SK-N-SH (cell line): ENCODE data around the gene NUDT7. TPM values are rescaled to one million over a fixed set of nuclear protein-coding genes. Genes with fewer than 3 reads are reported as not detected.

ENCODE experiments used
- CTCF ChIA-PET: fragments of 300-600, 350-600 bp; formaldehyde crosslinking; extraction: SDS; loops from one replicate; lab custom pipeline; 2021; lab: Yijun Ruan, JAX
- POLR2A ChIA-PET: fragments of 350-600 bp; sonication (Branson Sonifier 250); formaldehyde crosslinking; extraction: SDS; loops from one replicate; lab custom pipeline; 2020; ENCODE audit warnings: antibody characterized with exemption, inconsistent platforms; lab: Yijun Ruan, JAX
- DNase-seq: peaks from one replicate; pipeline ENCODE4 v3.0.0; 2012
- H2AFZ ChIP-seq: fragments of 200-600 bp; sonication (generic); 2 replicates; pipeline ENCODE4 v1.8.1; 2016; ENCODE audit warnings: antibody characterized with exemption, mild to moderate bottlenecking, low read depth
- H3F3A ChIP-seq: fragments of 200-600 bp; sonication (generic); replicated peaks from 2 replicates; pipeline ENCODE3; 2016; ENCODE audit warnings: antibody characterized with exemption, mild to moderate bottlenecking; ENCODE audit not compliant: insufficient read depth
- H3K27ac ChIP-seq, 2 experiments: fragments of 200-500 bp in 1 of 2; fragments of 200-600 bp in 1 of 2; sonication (Bioruptor generic) in 1 of 2; sonication (generic), shearing (Covaris generic) in 1 of 2; 2 replicates each; pipeline versions ENCODE4 v1.5.1 to v1.6.1; 2014 to 2016; ENCODE audit warnings: low read depth in 2 of 2, inconsistent platforms in 1 of 2, low read length in 1 of 2, mild to moderate bottlenecking in 1 of 2, mixed read lengths in 1 of 2
- H3K27me3 ChIP-seq: fragments of 200-600 bp; sonication (generic), shearing (Covaris generic); 2 replicates; pipeline ENCODE4 v1.6.1; 2016; ENCODE audit warnings: mixed run types; ENCODE audit not compliant: insufficient read depth
- H3K36me3 ChIP-seq, 2 experiments: fragments of 200-500 bp in 1 of 2; fragments of 200-600 bp in 1 of 2; sonication (Bioruptor generic) in 1 of 2; sonication (generic) in 1 of 2; replicated peaks in 1 of 2; 2 replicates each; pipeline versions ENCODE3 to v1.5.1; 2014 to 2016; ENCODE audit warnings: low read length in 1 of 2, mild to moderate bottlenecking in 1 of 2; ENCODE audit not compliant: insufficient read depth in 2 of 2, control insufficient read depth in 1 of 2
- H3K4me1 ChIP-seq, 2 experiments: fragments of 200-500 bp in 1 of 2; fragments of 200-600 bp in 1 of 2; sonication (Bioruptor generic) in 1 of 2; sonication (generic), shearing (Covaris generic) in 1 of 2; 2 replicates each; pipeline versions ENCODE4 v1.5.1 to v1.6.1; 2014 to 2016; ENCODE audit warnings: low read depth in 1 of 2, low read length in 1 of 2, mixed run types in 1 of 2; ENCODE audit not compliant: insufficient read depth in 2 of 2, control insufficient read depth in 1 of 2
- H3K4me2 ChIP-seq: fragments of 200-600 bp; sonication (generic), shearing (Covaris generic); 2 replicates; pipeline ENCODE4 v1.6.1; 2017; ENCODE audit warnings: mixed run types
- H3K4me3 ChIP-seq, 2 experiments: fragments of 200-500 bp in 1 of 2; fragments of 200-600 bp in 1 of 2; sonication (Bioruptor generic) in 1 of 2; sonication (generic), shearing (Covaris generic) in 1 of 2; 2 replicates each; pipeline versions ENCODE4 v1.5.1 to v1.8.1; 2014 to 2016; ENCODE audit warnings: low read depth in 2 of 2, inconsistent platforms in 1 of 2, low read length in 1 of 2, mild to moderate bottlenecking in 1 of 2, mixed read lengths in 1 of 2, moderate library complexity in 1 of 2
- H3K79me2 ChIP-seq: fragments of 200-600 bp; sonication (generic); 2 replicates; pipeline ENCODE4 v1.8.1; 2017; ENCODE audit warnings: mild to moderate bottlenecking; ENCODE audit not compliant: insufficient read depth
- H3K9ac ChIP-seq: fragments of 200-600 bp; sonication (generic); 2 replicates; pipeline ENCODE4 v1.6.1; 2017; ENCODE audit warnings: mixed run types
- H3K9me2 ChIP-seq: fragments of 200-600 bp; sonication (generic); 2 replicates; pipeline ENCODE4 v1.6.1; 2017; ENCODE audit warnings: mixed run types
- H3K9me3 ChIP-seq: fragments of 200-600 bp; sonication (generic); 2 replicates; pipeline ENCODE4 v1.6.1; 2017; ENCODE audit warnings: mixed run types, mild to moderate bottlenecking, moderate library complexity
- H4K20me1 ChIP-seq: fragments of 200-600 bp; sonication (generic); 2 replicates; pipeline ENCODE4 v1.6.1; 2017; ENCODE audit warnings: mild to moderate bottlenecking, mixed run types; ENCODE audit not compliant: insufficient read depth
- EP300 ChIP-seq, 2 experiments: IDR thresholded peaks; 2 replicates each; pipeline versions ENCODE4 v1.4.0 to v1.6.1; 2012; ENCODE audit warnings: borderline replicate concordance in 1 of 2, low read depth in 1 of 2, low read length in 1 of 2
- EZH2phosphoT487 ChIP-seq: fragments of 200-600 bp; sonication (generic); IDR thresholded peaks from 2 replicates; pipeline ENCODE4 v1.6.1; 2017; ENCODE audit warnings: low read depth, mixed run types, mild to moderate bottlenecking, antibody characterized with exemption, moderate library complexity, borderline replicate concordance
- FOSL2 ChIP-seq: IDR thresholded peaks from 2 replicates; pipeline ENCODE4 v1.4.0; 2012; ENCODE audit warnings: low read depth, mild to moderate bottlenecking, moderate library complexity, borderline replicate concordance
- FOXM1 ChIP-seq: IDR thresholded peaks from 2 replicates; pipeline ENCODE4 v1.4.0; 2012; ENCODE audit warnings: low read depth, mild to moderate bottlenecking
- GABPA ChIP-seq: IDR thresholded peaks from 2 replicates; pipeline ENCODE4 v1.4.0; 2012; ENCODE audit warnings: low read depth, mild to moderate bottlenecking
- JUND ChIP-seq: IDR thresholded peaks from 2 replicates; pipeline ENCODE4 v1.4.0; 2012
- MXI1 ChIP-seq: IDR thresholded peaks from 2 replicates; pipeline ENCODE4 v1.6.1; 2012; ENCODE audit warnings: mild to moderate bottlenecking, low read depth, low read length, improper control_type of control experiment
- NRF1 ChIP-seq: IDR thresholded peaks from 2 replicates; pipeline ENCODE4 v1.6.1; 2012; ENCODE audit warnings: low read depth, mild to moderate bottlenecking, low read length
- POLR2AphosphoS5 ChIP-seq: IDR thresholded peaks from 2 replicates; pipeline ENCODE4 v1.6.1; 2012; ENCODE audit warnings: low read depth, low read length
- RCOR1 ChIP-seq: fragments of 150-350 bp; IDR thresholded peaks from 2 replicates; pipeline ENCODE4 v1.6.1; 2017; ENCODE audit warnings: antibody characterized with exemption, low read length
- REST ChIP-seq: IDR thresholded peaks from 2 replicates; pipeline ENCODE4 v1.6.1; 2012; ENCODE audit warnings: mild to moderate bottlenecking, low read depth, low read length, moderate library complexity
- SIN3A ChIP-seq: IDR thresholded peaks from 2 replicates; pipeline ENCODE4 v1.6.1; 2012; ENCODE audit warnings: low read depth, mild to moderate bottlenecking, low read length, moderate library complexity, borderline replicate concordance
- TCF12 ChIP-seq: IDR thresholded peaks from 2 replicates; pipeline ENCODE4 v1.4.0; 2012
- TEAD4 ChIP-seq: IDR thresholded peaks from 2 replicates; pipeline ENCODE4 v1.4.0; 2012; ENCODE audit warnings: mild to moderate bottlenecking, borderline replicate concordance; ENCODE audit not compliant: insufficient read depth
- YY1 ChIP-seq: IDR thresholded peaks from 2 replicates; pipeline ENCODE4 v1.4.0; 2012; ENCODE audit warnings: low read depth, mild to moderate bottlenecking
- WGBS: methylation state at CpG from one replicate; pipeline ENCODE4 v1.1.6; 2017; ENCODE audit warnings: low lambda C conversion rate; 5-methylcytosine and 5-hydroxymethylcytosine counted together
- polyA plus RNA-seq, 3 experiments: library from polyadenylated mRNA; depleted of rRNA; stranded (reverse); fragments of >200 nt; gene quantifications; 2 replicates each; pipeline ENCODE4 v1.2.3, GENCODE V29; 2012
- TF ChIP-seq, protein P1 (sequence below): fragments of 150-350 bp; IDR thresholded peaks from 2 replicates; pipeline ENCODE4 v1.6.1; 2017; ENCODE audit warnings: antibody characterized with exemption, low read length, low read depth, borderline replicate concordance
- TF ChIP-seq, protein P2 (sequence below): fragments of 150-350 bp; IDR thresholded peaks from 2 replicates; pipeline ENCODE4 v1.6.1; 2016; ENCODE audit warnings: mild to moderate bottlenecking, low read depth, low read length
- TF ChIP-seq, protein P3 (sequence below): IDR thresholded peaks from 2 replicates; pipeline ENCODE4; 2012
- TF ChIP-seq, protein P4 (sequence below): IDR thresholded peaks from 2 replicates; pipeline ENCODE4 v1.4.0; 2012; ENCODE audit warnings: low read depth
- TF ChIP-seq, protein P5 (sequence below): IDR thresholded peaks from 2 replicates; pipeline ENCODE4 v1.4.0; 2012; ENCODE audit warnings: low read depth, borderline replicate concordance

Gene NUDT7
- polyA plus RNA-seq, 1 of the 3 experiments (the other 2 are of a cell fraction), result 11.4 TPM

DNA sequence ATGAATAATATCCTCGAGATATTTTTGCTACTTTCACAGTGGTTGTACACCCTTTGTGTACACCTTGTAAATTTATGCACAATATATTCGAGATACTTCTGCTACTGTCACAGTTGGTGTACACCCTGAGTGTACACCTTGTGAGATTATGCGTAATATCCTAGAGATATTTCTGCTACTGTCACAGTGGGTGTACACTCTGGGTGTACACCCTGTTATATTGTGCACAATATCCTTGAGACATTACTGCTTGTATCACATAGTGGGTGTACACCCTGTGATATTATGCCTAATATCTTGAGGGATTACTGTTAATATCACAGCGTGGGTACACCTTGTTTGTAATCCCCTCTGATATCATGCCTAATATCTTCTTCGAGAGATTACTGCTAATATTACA lies 7.2 kb upstream of the NUDT7 start:
- 48% methylated on average over 5 of the region's 5 CpGs for WGBS
- peaks cover 2% of the 10 kb centered on the region; the same call in 1 of the 2 replicates for H3K27me3 ChIP-seq
- no peaks in the 10 kb centered on the region for H3K36me3 ChIP-seq
- H3K27ac ChIP-seq, result no peak overlapping the region
- TF ChIP-seq EP300 (IDR thresholded peaks at IDR 0.05; ENCODE audit: borderline replicate concordance in 1 of 2, low read depth in 1 of 2, low read length in 1 of 2) (no peak), RCOR1 (no peak), FOXM1 (no peak), SIN3A (no peak), EZH2phosphoT487 (no peak), REST (no peak), TEAD4 (no peak), GABPA (no peak), NRF1 (no peak), POLR2AphosphoS5 (no peak), FOSL2 (no peak), TCF12 (no peak), JUND (no peak), YY1 (no peak), MXI1 (no peak)
- TF ChIP-seq, protein P1, sequence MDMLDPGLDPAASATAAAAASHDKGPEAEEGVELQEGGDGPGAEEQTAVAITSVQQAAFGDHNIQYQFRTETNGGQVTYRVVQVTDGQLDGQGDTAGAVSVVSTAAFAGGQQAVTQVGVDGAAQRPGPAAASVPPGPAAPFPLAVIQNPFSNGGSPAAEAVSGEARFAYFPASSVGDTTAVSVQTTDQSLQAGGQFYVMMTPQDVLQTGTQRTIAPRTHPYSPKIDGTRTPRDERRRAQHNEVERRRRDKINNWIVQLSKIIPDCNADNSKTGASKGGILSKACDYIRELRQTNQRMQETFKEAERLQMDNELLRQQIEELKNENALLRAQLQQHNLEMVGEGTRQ, result no peak
- TF ChIP-seq, protein P2, sequence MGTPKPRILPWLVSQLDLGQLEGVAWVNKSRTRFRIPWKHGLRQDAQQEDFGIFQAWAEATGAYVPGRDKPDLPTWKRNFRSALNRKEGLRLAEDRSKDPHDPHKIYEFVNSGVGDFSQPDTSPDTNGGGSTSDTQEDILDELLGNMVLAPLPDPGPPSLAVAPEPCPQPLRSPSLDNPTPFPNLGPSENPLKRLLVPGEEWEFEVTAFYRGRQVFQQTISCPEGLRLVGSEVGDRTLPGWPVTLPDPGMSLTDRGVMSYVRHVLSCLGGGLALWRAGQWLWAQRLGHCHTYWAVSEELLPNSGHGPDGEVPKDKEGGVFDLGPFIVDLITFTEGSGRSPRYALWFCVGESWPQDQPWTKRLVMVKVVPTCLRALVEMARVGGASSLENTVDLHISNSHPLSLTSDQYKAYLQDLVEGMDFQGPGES, result no peak
- TF ChIP-seq, protein P3, sequence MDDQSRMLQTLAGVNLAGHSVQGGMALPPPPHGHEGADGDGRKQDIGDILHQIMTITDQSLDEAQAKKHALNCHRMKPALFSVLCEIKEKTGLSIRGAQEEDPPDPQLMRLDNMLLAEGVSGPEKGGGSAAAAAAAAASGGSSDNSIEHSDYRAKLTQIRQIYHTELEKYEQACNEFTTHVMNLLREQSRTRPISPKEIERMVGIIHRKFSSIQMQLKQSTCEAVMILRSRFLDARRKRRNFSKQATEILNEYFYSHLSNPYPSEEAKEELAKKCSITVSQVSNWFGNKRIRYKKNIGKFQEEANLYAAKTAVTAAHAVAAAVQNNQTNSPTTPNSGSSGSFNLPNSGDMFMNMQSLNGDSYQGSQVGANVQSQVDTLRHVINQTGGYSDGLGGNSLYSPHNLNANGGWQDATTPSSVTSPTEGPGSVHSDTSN, result no peak
- TF ChIP-seq, protein P4, sequence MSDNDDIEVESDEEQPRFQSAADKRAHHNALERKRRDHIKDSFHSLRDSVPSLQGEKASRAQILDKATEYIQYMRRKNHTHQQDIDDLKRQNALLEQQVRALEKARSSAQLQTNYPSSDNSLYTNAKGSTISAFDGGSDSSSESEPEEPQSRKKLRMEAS, result no peak
- TF ChIP-seq, protein P5, sequence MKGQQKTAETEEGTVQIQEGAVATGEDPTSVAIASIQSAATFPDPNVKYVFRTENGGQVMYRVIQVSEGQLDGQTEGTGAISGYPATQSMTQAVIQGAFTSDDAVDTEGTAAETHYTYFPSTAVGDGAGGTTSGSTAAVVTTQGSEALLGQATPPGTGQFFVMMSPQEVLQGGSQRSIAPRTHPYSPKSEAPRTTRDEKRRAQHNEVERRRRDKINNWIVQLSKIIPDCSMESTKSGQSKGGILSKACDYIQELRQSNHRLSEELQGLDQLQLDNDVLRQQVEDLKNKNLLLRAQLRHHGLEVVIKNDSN, result no peak
- TF ChIP-seq, all 33 proteins: peak for 0
- DNase-seq, result no peak
- Histone ChIP-seq H3K9ac (no peak overlapping the region), H3K9me2 (no peaks in the 10 kb centered on the region), H3K4me1 (no peaks in the 10 kb centered on the region), H3K4me2 (no peak overlapping the region), H3K4me3 (no peak overlapping the region), H2AFZ (no peak overlapping the region), H3F3A (no peaks in the 10 kb centered on the region), H3K79me2 (no peaks in the 10 kb centered on the region), H4K20me1 (no peaks in the 10 kb centered on the region), H3K9me3 (no peaks in the 10 kb centered on the region)
- CTCF ChIA-PET, result no interaction called here
- POLR2A ChIA-PET, result no interaction called here
